BJ (cell line): ENCODE data around the gene SIPA1L3. TPM values are rescaled to one million over a fixed set of nuclear protein-coding genes. Genes with fewer than 3 reads are reported as not detected.

Experiments used
- CTCF ChIA-PET: fragments of 350-600 bp; formaldehyde crosslinking; extraction: SDS; loops from one replicate; lab custom pipeline; 2021; ENCODE audit warnings: antibody characterized with exemption, inconsistent platforms; lab: Yijun Ruan, JAX
- POLR2A ChIA-PET: fragments of 300-600 bp; sonication (Branson Sonifier 250); formaldehyde crosslinking; extraction: SDS; loops from one replicate; lab custom pipeline; 2021; ENCODE audit warnings: antibody characterized with exemption; lab: Charles Lee
- DNase-seq: peaks from one replicate; pipeline ENCODE4 v3.0.0-alpha.2; 2011; ENCODE audit warnings: low read depth
- H3K27me3 ChIP-seq: 2 replicates; pipeline ENCODE4 v1.6.0; 2011; ENCODE audit warnings: low read length; ENCODE audit not compliant: control insufficient read depth, insufficient read depth
- H3K36me3 ChIP-seq: 2 replicates; pipeline ENCODE4 v1.5.1; 2011; ENCODE audit warnings: low read length; ENCODE audit not compliant: control insufficient read depth, insufficient read depth
- H3K4me3 ChIP-seq: 2 replicates; pipeline ENCODE4 v1.5.1; 2011; ENCODE audit warnings: low read depth, mild to moderate bottlenecking, control low read depth, low read length
- CTCF ChIP-seq: IDR thresholded peaks from 2 replicates; pipeline ENCODE4 v1.5.1; 2011; ENCODE audit warnings: low read depth, mild to moderate bottlenecking, control low read depth, inconsistent platforms, low read length, moderate library complexity; ENCODE audit not compliant: insufficient read depth
- polyA plus RNA-seq: library from polyadenylated mRNA; depleted of rRNA; stranded (reverse); fragments of >200 nt; gene quantifications from 2 replicates; pipeline ENCODE4 v1.2.3, GENCODE V29; 2011

The SIPA1L3 gene
- polyA plus RNA-seq, 1 experiment: 4.5 TPM

GRCh38 chr19:38055655-38056521, 148.9 kb downstream of the SIPA1L3 start:
- no peaks in the 10 kb centered on the region for H3K27me3 ChIP-seq
- H3K4me3 ChIP-seq: no peak overlapping the region
- ChIA-PET CTCF (interaction anchor here (0.9 to 1.3 kb wide), 2 partner anchors 154 to 158 kb away, joined by 3 to 4 read pairs; no protein-coding TSS in a partner anchor), POLR2A (interaction anchor here (0.6 kb wide), 1 partner anchor 25 kb away, joined by 3 read pairs; no protein-coding TSS in a partner anchor)
- DNase-seq: no peak
- no peaks in the 10 kb centered on the region for H3K36me3 ChIP-seq
- TF ChIP-seq CTCF: no peak

- ChIA-PET CTCF (no interaction called here), POLR2A (no interaction called here)
- Histone ChIP-seq H3K4me3 (no peak overlapping the region), H3K36me3 (no peaks in the 10 kb centered on the region), H3K27me3 (no peaks in the 10 kb centered on the region)
- DNase-seq: no peak
- no peak for TF ChIP-seq CTCF
Observed at GRCh38 chr19:38056646-38057045, 149.6 kb downstream of the SIPA1L3 start.

GRCh38 chr19:38057959-38058690, 151.1 kb downstream of the SIPA1L3 start:
- DNase-seq: no peak
- no peaks in the 10 kb centered on the region for H3K27me3 ChIP-seq
- TF ChIP-seq CTCF: no peak
- H3K4me3 ChIP-seq: no peak overlapping the region
- ChIA-PET CTCF (interaction anchor here (0.7 to 1.4 kb wide), 3 partner anchors 15 to 156 kb away, joined by 4 to 5 read pairs (median 4); no protein-coding TSS in a partner anchor), POLR2A (interaction anchor here (0.6 kb wide), 1 partner anchor 55 kb away, joined by 3 read pairs; no protein-coding TSS in a partner anchor)
- no peaks in the 10 kb centered on the region for H3K36me3 ChIP-seq

- no peak for TF ChIP-seq CTCF
- no peaks in the 10 kb centered on the region for H3K27me3 ChIP-seq
- POLR2A ChIA-PET: no interaction called here
- DNase-seq: no peak
- H3K36me3 ChIP-seq: no peaks in the 10 kb centered on the region
- CTCF ChIA-PET: interaction anchor here (0.6 to 2.1 kb wide), 4 partner anchors 11 to 157 kb away, joined by 3 to 8 read pairs (median 4); no protein-coding TSS in a partner anchor
- H3K4me3 ChIP-seq: no peak overlapping the region
Observed at GRCh38 chr19:38059897-38060296, 152.9 kb downstream of the SIPA1L3 start.

- ChIA-PET POLR2A (no interaction called here), CTCF (interaction anchor here (0.6 to 2.1 kb wide), 4 partner anchors 11 to 158 kb away, joined by 3 to 8 read pairs (median 4); no protein-coding TSS in a partner anchor)
- DNase-seq: no peak
Observed at GRCh38 chr19:38060331-38060730, 153.3 kb downstream of the SIPA1L3 start.

More at GRCh38 chr19:38060331-38060730, 153.3 kb downstream of the SIPA1L3 start:
- TF ChIP-seq CTCF: no peak
- no peaks in the 10 kb centered on the region for H3K27me3 ChIP-seq
- H3K4me3 ChIP-seq: no peak overlapping the region
- no peaks in the 10 kb centered on the region for H3K36me3 ChIP-seq
